Prostate gland (tissue), 2 donors: Measurements from ENCODE around the gene CCL14.

ENCODE experiments used
- POLR2A ChIP-seq: fragments of 450-650 bp; IDR thresholded peaks from one replicate; pipeline ENCODE4 v1.6.1; 2016; ENCODE audit warnings: antibody characterized with exemption, mild to moderate bottlenecking
- POLR2AphosphoS5 ChIP-seq: sonication (generic); formaldehyde crosslinking; IDR thresholded peaks from one replicate; pipeline ENCODE4 v1.6.1; 2017; ENCODE audit warnings: antibody characterized with exemption
- TF ChIP-seq, protein P1 (sequence below), 4 experiments: fragments of 200-600 bp in 2 of 4; fragments of 450-650 bp in 2 of 4; sonication (generic) in 2 of 4; IDR thresholded peaks; 1 replicate in 3 of 4; 2 replicates in 1 of 4; pipeline ENCODE4 v1.5.1; 2016 to 2019; ENCODE audit warnings: antibody characterized with exemption in 4 of 4, mild to moderate bottlenecking in 2 of 4, moderate library complexity in 2 of 4

GRCh38 chr17:35977509-35977908 lies 9.0 kb downstream of the CCL14 start:
- TF ChIP-seq, protein P1, sequence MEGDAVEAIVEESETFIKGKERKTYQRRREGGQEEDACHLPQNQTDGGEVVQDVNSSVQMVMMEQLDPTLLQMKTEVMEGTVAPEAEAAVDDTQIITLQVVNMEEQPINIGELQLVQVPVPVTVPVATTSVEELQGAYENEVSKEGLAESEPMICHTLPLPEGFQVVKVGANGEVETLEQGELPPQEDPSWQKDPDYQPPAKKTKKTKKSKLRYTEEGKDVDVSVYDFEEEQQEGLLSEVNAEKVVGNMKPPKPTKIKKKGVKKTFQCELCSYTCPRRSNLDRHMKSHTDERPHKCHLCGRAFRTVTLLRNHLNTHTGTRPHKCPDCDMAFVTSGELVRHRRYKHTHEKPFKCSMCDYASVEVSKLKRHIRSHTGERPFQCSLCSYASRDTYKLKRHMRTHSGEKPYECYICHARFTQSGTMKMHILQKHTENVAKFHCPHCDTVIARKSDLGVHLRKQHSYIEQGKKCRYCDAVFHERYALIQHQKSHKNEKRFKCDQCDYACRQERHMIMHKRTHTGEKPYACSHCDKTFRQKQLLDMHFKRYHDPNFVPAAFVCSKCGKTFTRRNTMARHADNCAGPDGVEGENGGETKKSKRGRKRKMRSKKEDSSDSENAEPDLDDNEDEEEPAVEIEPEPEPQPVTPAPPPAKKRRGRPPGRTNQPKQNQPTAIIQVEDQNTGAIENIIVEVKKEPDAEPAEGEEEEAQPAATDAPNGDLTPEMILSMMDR (IDR thresholded peaks at IDR 0.05) = no peak
- TF ChIP-seq POLR2A = no peak
- no peak for TF ChIP-seq POLR2AphosphoS5
